ENCODE results near the gene UBL4A.
A peak's percentile ranks its signal among the peaks of the same experiment; 100 is the strongest.

The UBL4A gene

GRCh38 chrX:154458954-154459778 lies 27.2 kb downstream of the UBL4A start:
- no peak for DNase-seq (ENCODE audit: low read depth)
- in situ Hi-C loops (cut with HindIII; ENCODE audit: low sequenced_read_pairs): no loop called here
- H3K4me3 ChIP-seq (ENCODE audit: low read depth, low read length): peak overlapping the region; percentile 69
- no peak for TF ChIP-seq CTCF (IDR thresholded peaks at IDR 0.05; ENCODE audit: low read depth, low read length, missing control alignments)

GRCh38 chrX:154458116-154458953 lies 28.1 kb downstream of the UBL4A start, which contains the start of gene PLXNA3:
PLXNA3 (plus strand) TSS chrX:154458281; CDS start chrX:154460184, 1,903 bp downstream.
- TF ChIP-seq CTCF (IDR thresholded peaks at IDR 0.05; ENCODE audit: low read depth, low read length, missing control alignments): no peak
- in situ Hi-C loops (cut with HindIII; ENCODE audit: low sequenced_read_pairs): no loop called here
- no peak for DNase-seq (ENCODE audit: low read depth)
- peak within 1 kb of the TSS; percentile 69 for H3K4me3 ChIP-seq (ENCODE audit: low read depth, low read length)

- no peak for TF ChIP-seq CTCF (IDR thresholded peaks at IDR 0.05; ENCODE audit: low read depth, low read length, missing control alignments)
- in situ Hi-C loops (cut with HindIII; ENCODE audit: low sequenced_read_pairs): no loop called here
- no peak for DNase-seq (ENCODE audit: low read depth)
- peak overlapping the region; percentile 69 for H3K4me3 ChIP-seq (ENCODE audit: low read depth, low read length)
Observed at GRCh38 chrX:154457491-154458115, 28.8 kb downstream of the UBL4A start.

- in situ Hi-C loops (cut with HindIII; ENCODE audit: low sequenced_read_pairs): no loop called here
- H3K4me3 ChIP-seq (ENCODE audit: low read depth, low read length): no peak overlapping the region
- DNase-seq (ENCODE audit: low read depth): no peak
- TF ChIP-seq CTCF (IDR thresholded peaks at IDR 0.05; ENCODE audit: low read depth, low read length, missing control alignments): peak; percentile 4
Observed at GRCh38 chrX:154452823-154453222, 33.6 kb downstream of the UBL4A start.

GRCh38 chrX:154450312-154450711 lies 36.1 kb downstream of the UBL4A start:
- no peak overlapping the region for H3K4me3 ChIP-seq (ENCODE audit: low read depth, low read length)
- TF ChIP-seq CTCF (IDR thresholded peaks at IDR 0.05; ENCODE audit: low read depth, low read length, missing control alignments): no peak
- DNase-seq (ENCODE audit: low read depth): no peak
- in situ Hi-C loops (cut with HindIII; ENCODE audit: low sequenced_read_pairs): no loop called here

- no peak overlapping the region for H3K4me3 ChIP-seq (ENCODE audit: low read depth, low read length)
- in situ Hi-C loops (cut with HindIII; ENCODE audit: low sequenced_read_pairs): loop anchor here (5.0 kb wide), 1 partner anchor 38 kb away; the partner anchor contains the start of gene UBL4A
- DNase-seq (ENCODE audit: low read depth): no peak
- TF ChIP-seq CTCF (IDR thresholded peaks at IDR 0.05; ENCODE audit: low read depth, low read length, missing control alignments): no peak
Observed at GRCh38 chrX:154449618-154450017, 36.8 kb downstream of the UBL4A start.

Data from astrocyte of the cerebellum (primary cell).